ENCODE data around the gene LCOR. TPM values are rescaled to one million over a fixed set of nuclear protein-coding genes. Genes with fewer than 3 reads are reported as not detected.
A peak's percentile ranks its signal among the peaks of the same experiment; 100 is the strongest.

LCOR gene
- total RNA-seq, 1 donor = 29.9 TPM

DNA sequence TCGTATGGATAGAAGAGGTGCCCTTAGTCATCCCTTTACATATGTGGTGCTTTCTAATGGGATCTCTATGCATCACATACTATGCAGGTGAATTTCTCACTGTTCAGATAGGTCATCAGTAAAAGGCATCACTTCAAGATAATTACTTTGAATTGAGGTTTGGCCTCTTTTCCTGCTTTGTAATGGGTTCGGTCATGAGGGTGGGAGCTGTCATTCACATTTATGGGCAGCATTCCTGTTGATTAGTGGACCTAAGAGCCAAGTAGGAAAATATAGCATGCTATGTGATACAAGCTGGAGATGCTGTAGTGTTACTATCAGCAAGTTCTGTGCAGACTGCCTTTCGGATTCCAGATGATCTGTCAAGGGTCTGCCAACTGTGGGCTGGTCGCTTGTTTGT, 156.3 kb downstream of the LCOR start:
- H3K4me3 ChIP-seq (ENCODE audit: low read depth, low read length) = no peak overlapping the region
- TF ChIP-seq CTCF (IDR thresholded peaks at IDR 0.05; ENCODE audit: insufficient read depth, low read length) = no peak
- DNase-seq (ENCODE audit: low read depth) = no peak

DNA sequence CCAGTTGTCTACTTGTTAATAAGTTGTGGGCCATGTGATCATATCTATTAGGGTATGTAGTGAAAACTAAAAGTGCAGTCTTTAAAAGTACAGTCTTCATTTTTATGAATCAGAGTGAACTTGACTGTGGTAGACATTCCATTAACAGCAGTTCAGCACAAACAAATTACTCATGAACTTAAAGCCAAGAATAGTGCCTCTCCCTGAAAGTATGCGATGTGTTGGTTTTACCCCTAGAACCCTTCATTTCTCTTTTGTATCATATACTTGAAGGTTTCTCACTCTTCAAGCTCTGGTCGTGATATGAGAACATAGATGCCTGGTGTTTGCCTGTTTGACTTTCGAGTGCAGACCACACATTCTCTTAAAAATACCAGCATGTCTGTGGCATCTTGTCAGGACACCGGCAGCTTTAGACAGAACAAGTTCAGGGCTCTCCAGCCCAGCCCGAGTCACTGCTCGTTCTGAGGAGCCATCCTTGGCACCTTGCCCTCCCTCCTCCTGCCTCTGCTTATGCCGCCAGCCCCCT, 159.3 kb downstream of the LCOR start:
- TF ChIP-seq CTCF (IDR thresholded peaks at IDR 0.05; ENCODE audit: insufficient read depth, low read length) = no peak
- no peak overlapping the region for H3K4me3 ChIP-seq (ENCODE audit: low read depth, low read length)
- peak; percentile 71 for DNase-seq (ENCODE audit: low read depth)

GRCh38 chr10:96992721-96993120, 160.6 kb downstream of the LCOR start:
- TF ChIP-seq CTCF (IDR thresholded peaks at IDR 0.05; ENCODE audit: insufficient read depth, low read length) = no peak
- no peak for DNase-seq (ENCODE audit: low read depth)
- no peak overlapping the region for H3K4me3 ChIP-seq (ENCODE audit: low read depth, low read length)

DNA sequence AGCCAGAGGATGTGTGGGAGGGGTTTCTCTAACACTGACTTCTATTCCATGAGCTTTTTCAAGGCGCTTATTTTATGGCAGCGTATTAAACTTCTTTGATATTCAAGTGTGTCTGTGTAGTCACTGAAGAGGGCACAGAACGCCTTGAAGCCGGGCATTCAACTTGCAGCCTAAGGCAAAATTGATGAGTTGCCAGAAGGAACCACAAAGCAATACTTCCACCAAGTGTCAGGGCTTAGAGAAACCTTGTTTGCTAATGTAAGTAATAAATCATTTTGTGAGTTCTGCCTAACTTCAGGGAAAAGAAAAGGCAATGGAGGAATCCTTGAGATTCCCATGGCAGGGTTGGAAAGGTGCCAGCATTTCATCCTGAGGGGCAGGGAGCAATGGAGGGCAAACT, 163.8 kb downstream of the LCOR start:
- peak; percentile 20 for DNase-seq (ENCODE audit: low read depth)
- no peak for TF ChIP-seq CTCF (IDR thresholded peaks at IDR 0.05; ENCODE audit: insufficient read depth, low read length)
- H3K4me3 ChIP-seq (ENCODE audit: low read depth, low read length) = no peak overlapping the region

GRCh38 chr10:96996275-96996965, 164.3 kb downstream of the LCOR start:
- DNase-seq (ENCODE audit: low read depth) = no peak
- TF ChIP-seq CTCF (IDR thresholded peaks at IDR 0.05; ENCODE audit: insufficient read depth, low read length) = no peak
- no peak overlapping the region for H3K4me3 ChIP-seq (ENCODE audit: low read depth, low read length)

GRCh38 chr10:96998329-96998888, 166.3 kb downstream of the LCOR start:
- no peak overlapping the region for H3K4me3 ChIP-seq (ENCODE audit: low read depth, low read length)
- peak; percentile 75 for DNase-seq (ENCODE audit: low read depth)
- no peak for TF ChIP-seq CTCF (IDR thresholded peaks at IDR 0.05; ENCODE audit: insufficient read depth, low read length)
